Panc1 (cell line): ENCODE results near the gene KRT10. TPM values are rescaled to one million over a fixed set of nuclear protein-coding genes. Genes with fewer than 3 reads are reported as not detected.

Source experiments
- ATAC-seq: fragments of 200-7000 bp; cut with Tn5 transposase; 2 replicates; pipeline ENCODE4 v1.9.1; 2020; ENCODE audit warnings: mild to moderate bottlenecking, moderate library complexity
- BruUV-seq: library from RNA; stranded (reverse); fragments of 400-500 nt; replicated peaks from 2 replicates; lab custom pipeline; 2021; lab: Mats Ljungman, UMichigan
- CTCF ChIA-PET: fragments of 300-600 bp; sonication (Branson Sonifier 250); formaldehyde crosslinking; loops from one replicate; lab custom pipeline; 2022; ENCODE audit warnings: antibody characterized with exemption; lab: Charles Lee
- POLR2A ChIA-PET: fragments of 300-600 bp; sonication (Branson Sonifier 250); formaldehyde crosslinking; loops from one replicate; lab custom pipeline; 2022; ENCODE audit warnings: antibody characterized with exemption; lab: Charles Lee
- DNase-seq: peaks from one replicate; pipeline ENCODE4 v3.0.0-alpha.2; 2010; ENCODE audit warnings: low read depth, low spot score
- H3K27ac ChIP-seq: 2 replicates; pipeline ENCODE4 v1.5.1; 2011; ENCODE audit warnings: mild to moderate bottlenecking, low read length, inconsistent platforms
- H3K27me3 ChIP-seq: fragments of 200-500 bp; sonication (Bioruptor generic); 2 replicates; pipeline ENCODE4 v1.6.0; 2014; ENCODE audit warnings: low read length, inconsistent platforms; ENCODE audit not compliant: control insufficient read depth, insufficient read depth
- H3K36me3 ChIP-seq: fragments of 200-500 bp; sonication (Bioruptor generic); 2 replicates; pipeline ENCODE4 v1.5.1; 2014; ENCODE audit warnings: inconsistent platforms, mild to moderate bottlenecking, low read length, moderate library complexity; ENCODE audit not compliant: control insufficient read depth, insufficient read depth
- H3K4me1 ChIP-seq: 2 replicates; pipeline ENCODE4 v1.5.1; 2011; ENCODE audit warnings: inconsistent platforms, mild to moderate bottlenecking, low read length, moderate library complexity; ENCODE audit not compliant: control insufficient read depth, insufficient read depth
- H3K4me3 ChIP-seq, 2 experiments: 2 replicates each; pipeline ENCODE4 v1.5.1; 2011 to 2012; ENCODE audit warnings: low read depth in 2 of 2, low read length in 2 of 2, mild to moderate bottlenecking in 2 of 2, inconsistent platforms in 1 of 2, moderate library complexity in 1 of 2
- H3K9me3 ChIP-seq: fragments of 200-500 bp; sonication (Bioruptor generic); 2 replicates; pipeline ENCODE4 v1.5.1; 2014; ENCODE audit warnings: low read depth, mild to moderate bottlenecking, inconsistent platforms, low read length, moderate library complexity; ENCODE audit not compliant: control insufficient read depth, insufficient read depth
- POLR2AphosphoS5 ChIP-seq: IDR thresholded peaks from 2 replicates; pipeline ENCODE4 v1.6.1; 2012; ENCODE audit warnings: mild to moderate bottlenecking, low read depth, low read length, moderate library complexity
- REST ChIP-seq, 2 experiments: IDR thresholded peaks; 2 replicates each; pipeline ENCODE4 v1.6.1; 2011 to 2012; ENCODE audit warnings: low read depth in 2 of 2, control low read depth in 1 of 2, low read length in 1 of 2, mild to moderate bottlenecking in 1 of 2, moderate library complexity in 1 of 2; ENCODE audit not compliant: insufficient read depth in 1 of 2
- SIN3A ChIP-seq: IDR thresholded peaks from 2 replicates; pipeline ENCODE4 v1.6.1; 2012; ENCODE audit warnings: low read depth, mild to moderate bottlenecking, low read length, moderate library complexity, borderline replicate concordance; ENCODE audit not compliant: insufficient read depth
- TCF7L2 ChIP-seq: IDR thresholded peaks from 2 replicates; pipeline ENCODE4 v1.6.1; 2011; ENCODE audit warnings: mild to moderate bottlenecking, low read depth, low read length, inconsistent platforms
- in situ Hi-C: cut with HindIII; loops from 2 replicates; pipeline ENCODE4 v1.10.0; 2016; ENCODE audit warnings: low sequenced_read_pairs, low pct_unique_long_range_greater_than_20kb
- intact Hi-C: fragments of 100-400 bp; cut with micrococcal nuclease; formaldehyde crosslinking; loops from one replicate; pipeline ENCODE4 v1.10.0; 2022; ENCODE audit not compliant: unreplicated experiment
- total RNA-seq: library from RNA; stranded (reverse); gene quantifications from one replicate; pipeline ENCODE4 v1.2.1, GENCODE V29; 2021; ENCODE audit not compliant: unreplicated experiment
- TF ChIP-seq, protein P1 (sequence below): fragments of 450-650 bp; IDR thresholded peaks from 2 replicates; pipeline ENCODE4 v1.5.1; 2017; ENCODE audit warnings: mild to moderate bottlenecking

KRT10 gene
- total RNA-seq, 1 experiment from 2014 or later = 70.8 TPM

DNA sequence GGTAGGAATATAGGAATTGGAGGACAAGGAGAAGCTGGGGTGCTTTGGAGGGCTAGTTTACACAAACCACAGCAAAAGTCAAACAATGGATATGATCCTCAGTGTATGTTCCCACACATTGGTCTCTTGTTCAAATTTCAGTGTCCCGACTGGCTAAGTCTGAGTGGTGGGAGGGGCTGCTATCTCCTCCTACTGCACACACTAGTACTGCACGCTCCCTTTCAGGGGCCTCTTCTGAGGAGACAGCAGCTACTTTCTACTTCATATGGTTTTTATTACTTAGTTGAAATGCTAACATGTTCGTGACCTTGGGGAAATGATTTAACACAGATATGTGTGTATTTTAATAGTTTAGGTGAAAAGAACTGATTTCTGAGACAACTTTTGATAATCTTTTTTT lies 18.8 kb upstream of the KRT10 start:
- Histone ChIP-seq H3K4me3 (no peak overlapping the region), H3K27ac (no peak overlapping the region), H3K27me3 (peaks cover 3% of the 10 kb centered on the region; the same call in 1 of the 2 replicates), H3K36me3 (no peaks in the 10 kb centered on the region), H3K4me1 (no peaks in the 10 kb centered on the region), H3K9me3 (no peaks in the 10 kb centered on the region)
- in situ Hi-C loops (no loop called here), intact Hi-C loops (no loop called here)
- ChIA-PET CTCF (no interaction called here), POLR2A (interaction anchor here (0.6 kb wide), 1 partner anchor 22 kb away, joined by 6 read pairs; no protein-coding TSS in a partner anchor)
- TF ChIP-seq, protein P1, sequence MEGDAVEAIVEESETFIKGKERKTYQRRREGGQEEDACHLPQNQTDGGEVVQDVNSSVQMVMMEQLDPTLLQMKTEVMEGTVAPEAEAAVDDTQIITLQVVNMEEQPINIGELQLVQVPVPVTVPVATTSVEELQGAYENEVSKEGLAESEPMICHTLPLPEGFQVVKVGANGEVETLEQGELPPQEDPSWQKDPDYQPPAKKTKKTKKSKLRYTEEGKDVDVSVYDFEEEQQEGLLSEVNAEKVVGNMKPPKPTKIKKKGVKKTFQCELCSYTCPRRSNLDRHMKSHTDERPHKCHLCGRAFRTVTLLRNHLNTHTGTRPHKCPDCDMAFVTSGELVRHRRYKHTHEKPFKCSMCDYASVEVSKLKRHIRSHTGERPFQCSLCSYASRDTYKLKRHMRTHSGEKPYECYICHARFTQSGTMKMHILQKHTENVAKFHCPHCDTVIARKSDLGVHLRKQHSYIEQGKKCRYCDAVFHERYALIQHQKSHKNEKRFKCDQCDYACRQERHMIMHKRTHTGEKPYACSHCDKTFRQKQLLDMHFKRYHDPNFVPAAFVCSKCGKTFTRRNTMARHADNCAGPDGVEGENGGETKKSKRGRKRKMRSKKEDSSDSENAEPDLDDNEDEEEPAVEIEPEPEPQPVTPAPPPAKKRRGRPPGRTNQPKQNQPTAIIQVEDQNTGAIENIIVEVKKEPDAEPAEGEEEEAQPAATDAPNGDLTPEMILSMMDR = no peak
- TF ChIP-seq SIN3A (no peak), REST (IDR thresholded peaks at IDR 0.05; ENCODE audit: insufficient read depth in 1 of 2, low read depth in 2 of 2, low read length in 1 of 2) (no peak), TCF7L2 (no peak), POLR2AphosphoS5 (no peak)
- no peak for ATAC-seq
- no peak for DNase-seq
- no TSS peak for BruUV-seq

- TF ChIP-seq REST (IDR thresholded peaks at IDR 0.05; ENCODE audit: insufficient read depth in 1 of 2, low read depth in 2 of 2, low read length in 1 of 2) (no peak), SIN3A (no peak), TCF7L2 (no peak), POLR2AphosphoS5 (no peak)
- TF ChIP-seq, protein P1 = no peak
- Histone ChIP-seq H3K4me3 (no peak overlapping the region), H3K36me3 (no peaks in the 10 kb centered on the region; the same call in 1 of the 2 replicates), H3K27me3 (no peaks in the 10 kb centered on the region; the same call in 1 of the 2 replicates), H3K9me3 (no peaks in the 10 kb centered on the region), H3K4me1 (no peaks in the 10 kb centered on the region), H3K27ac (no peak overlapping the region)
- BruUV-seq = no TSS peak
- intact Hi-C loops (no loop called here), in situ Hi-C loops (no loop called here)
- POLR2A ChIA-PET = interaction anchor here (1.1 kb wide), 1 partner anchor 20 kb away, joined by 3 read pairs; no protein-coding TSS in a partner anchor
- DNase-seq (no peak), ATAC-seq (no peak)
- CTCF ChIA-PET = no interaction called here
These were observed 16.8 kb upstream of the KRT10 start for GRCh38 chr17:40839194-40839593.
